Ascending aorta (tissue), 2 donors: ENCODE measurements around the gene SETBP1. TPM values are rescaled to one million over a fixed set of nuclear protein-coding genes. Genes with fewer than 3 reads are reported as not detected.

ENCODE experiments used
- DNase-seq, 2 donors: peaks; one replicate each; pipeline ENCODE4 v3.0.0-alpha.2; 2019; ENCODE audit warnings: low spot score in 2 of 2
- H3K27ac ChIP-seq, 2 donors: fragments of 200-600 bp; sonication (generic); one replicate each; pipeline ENCODE4 v1.5.1; 2016 to 2017; ENCODE audit warnings: mild to moderate bottlenecking in 1 of 2
- H3K27me3 ChIP-seq: fragments of 200-600 bp; sonication (generic); one replicate; pipeline ENCODE4 v1.5.1; 2017
- H3K36me3 ChIP-seq, 2 donors: fragments of 200-600 bp; sonication (generic); one replicate each; pipeline ENCODE4 v1.5.1; 2016
- H3K4me1 ChIP-seq, 2 donors: fragments of 200-600 bp; sonication (generic); one replicate each; pipeline ENCODE4 v1.5.1; 2016 to 2017; ENCODE audit warnings: mild to moderate bottlenecking in 1 of 2
- H3K4me3 ChIP-seq, 2 donors: fragments of 200-600 bp; sonication (generic); one replicate each; pipeline ENCODE4 v1.5.1; 2016 to 2017; ENCODE audit warnings: mild to moderate bottlenecking in 1 of 2
- H3K9me3 ChIP-seq, 2 donors: fragments of 200-600 bp; sonication (generic); one replicate each; pipeline ENCODE4 v1.5.1; 2016
- intact Hi-C: fragments of 100-400 bp; cut with DNase I; formaldehyde crosslinking; loops from one replicate; pipeline ENCODE4 v1.15.1; 2023
- total RNA-seq: library from RNA; depleted of rRNA; stranded (reverse); fragments of >200 nt; gene quantifications from one replicate; pipeline ENCODE4 v1.1.0, GENCODE V29; 2016
- TF ChIP-seq, protein P1 (sequence below), 3 experiments: fragments of 200-600 bp in 2 of 3; fragments of 450-650 bp in 1 of 3; sonication (generic) in 2 of 3; IDR thresholded peaks; one replicate each; pipeline ENCODE4 v1.5.1; 2016 to 2019; ENCODE audit warnings: antibody characterized with exemption in 3 of 3, mild to moderate bottlenecking in 1 of 3, moderate library complexity in 1 of 3

Gene SETBP1
- total RNA-seq, 1 donor from 2014 or later: 23.5 TPM

DNA sequence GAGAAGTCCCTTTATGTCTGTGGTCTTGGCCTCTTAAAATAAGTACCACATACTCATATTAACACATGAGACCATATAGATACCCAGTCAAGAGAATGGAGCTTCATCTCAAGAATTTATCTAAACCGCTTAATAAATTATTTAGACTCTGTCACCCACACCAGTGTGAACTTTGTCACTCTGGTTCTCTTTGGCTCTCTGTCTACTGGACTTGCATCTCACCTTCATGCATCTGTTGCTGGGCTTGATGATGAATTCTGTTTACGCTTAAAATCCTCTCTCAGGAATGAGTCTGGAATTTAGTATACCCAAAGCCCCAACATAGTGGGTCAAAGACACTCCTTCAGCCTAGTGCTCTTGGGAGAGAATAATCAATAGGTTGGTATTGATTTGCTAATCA lies 73.9 kb downstream of the SETBP1 start:
- Histone ChIP-seq H3K27ac (no peak overlapping the region), H3K4me1 (no peaks in the 10 kb centered on the region), H3K9me3 (no peaks in the 10 kb centered on the region), H3K4me3 (no peak overlapping the region), H3K36me3 (no peaks in the 10 kb centered on the region), H3K27me3 (no peaks in the 10 kb centered on the region)
- intact Hi-C loops: no loop called here
- DNase-seq: no peak
- TF ChIP-seq, protein P1, sequence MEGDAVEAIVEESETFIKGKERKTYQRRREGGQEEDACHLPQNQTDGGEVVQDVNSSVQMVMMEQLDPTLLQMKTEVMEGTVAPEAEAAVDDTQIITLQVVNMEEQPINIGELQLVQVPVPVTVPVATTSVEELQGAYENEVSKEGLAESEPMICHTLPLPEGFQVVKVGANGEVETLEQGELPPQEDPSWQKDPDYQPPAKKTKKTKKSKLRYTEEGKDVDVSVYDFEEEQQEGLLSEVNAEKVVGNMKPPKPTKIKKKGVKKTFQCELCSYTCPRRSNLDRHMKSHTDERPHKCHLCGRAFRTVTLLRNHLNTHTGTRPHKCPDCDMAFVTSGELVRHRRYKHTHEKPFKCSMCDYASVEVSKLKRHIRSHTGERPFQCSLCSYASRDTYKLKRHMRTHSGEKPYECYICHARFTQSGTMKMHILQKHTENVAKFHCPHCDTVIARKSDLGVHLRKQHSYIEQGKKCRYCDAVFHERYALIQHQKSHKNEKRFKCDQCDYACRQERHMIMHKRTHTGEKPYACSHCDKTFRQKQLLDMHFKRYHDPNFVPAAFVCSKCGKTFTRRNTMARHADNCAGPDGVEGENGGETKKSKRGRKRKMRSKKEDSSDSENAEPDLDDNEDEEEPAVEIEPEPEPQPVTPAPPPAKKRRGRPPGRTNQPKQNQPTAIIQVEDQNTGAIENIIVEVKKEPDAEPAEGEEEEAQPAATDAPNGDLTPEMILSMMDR (IDR thresholded peaks at IDR 0.05): no peak

DNA sequence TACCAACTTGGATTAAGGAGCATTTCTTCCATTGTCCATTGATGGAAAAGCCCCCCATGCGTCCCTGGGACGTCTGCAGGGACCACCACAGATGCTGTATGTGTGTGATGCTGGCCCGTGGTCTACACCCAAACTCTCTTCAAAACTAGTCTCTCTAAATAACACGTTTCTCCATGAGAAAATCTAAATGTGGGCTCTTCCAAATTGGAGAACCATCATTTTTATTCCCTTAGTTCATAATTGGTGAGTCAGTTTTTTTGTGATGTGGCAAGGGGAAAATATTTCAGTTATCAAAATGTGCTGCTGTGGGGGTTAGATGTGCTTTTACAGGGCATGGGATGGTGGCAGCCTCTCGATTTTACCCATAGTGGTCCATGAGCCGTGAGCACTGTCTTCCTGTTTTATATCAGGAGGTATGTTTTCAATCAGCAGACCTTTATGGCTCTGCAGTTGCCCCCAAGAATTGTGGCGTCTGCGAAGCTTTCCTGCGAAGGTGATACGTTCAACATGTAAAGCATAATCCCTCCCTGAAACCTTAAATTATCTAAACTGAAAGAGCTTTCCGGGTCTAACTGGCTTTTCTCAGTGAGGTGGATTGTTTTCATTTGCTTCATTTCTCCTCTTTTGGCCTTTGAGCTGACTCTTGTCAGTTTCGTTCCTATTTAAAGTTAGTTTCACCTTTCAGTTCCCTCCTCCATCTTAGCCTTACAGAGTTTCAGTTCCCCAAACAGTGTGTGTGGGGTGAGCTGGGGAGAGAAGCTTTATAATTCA lies 78.4 kb downstream of the SETBP1 start:
- H3K27me3 ChIP-seq: no peaks in the 10 kb centered on the region
- peak overlapping the region in 1 of 2 donors; percentile 9 for H3K27ac ChIP-seq
- TF ChIP-seq, protein P1 (IDR thresholded peaks at IDR 0.05): no peak
- intact Hi-C loops: no loop called here
- no peak overlapping the region for H3K4me3 ChIP-seq
- H3K36me3 ChIP-seq: no peaks in the 10 kb centered on the region
- H3K4me1 ChIP-seq: peaks cover 6% of the 10 kb centered on the region in 2 donors
- no peaks in the 10 kb centered on the region for H3K9me3 ChIP-seq
- no peak for DNase-seq

DNA sequence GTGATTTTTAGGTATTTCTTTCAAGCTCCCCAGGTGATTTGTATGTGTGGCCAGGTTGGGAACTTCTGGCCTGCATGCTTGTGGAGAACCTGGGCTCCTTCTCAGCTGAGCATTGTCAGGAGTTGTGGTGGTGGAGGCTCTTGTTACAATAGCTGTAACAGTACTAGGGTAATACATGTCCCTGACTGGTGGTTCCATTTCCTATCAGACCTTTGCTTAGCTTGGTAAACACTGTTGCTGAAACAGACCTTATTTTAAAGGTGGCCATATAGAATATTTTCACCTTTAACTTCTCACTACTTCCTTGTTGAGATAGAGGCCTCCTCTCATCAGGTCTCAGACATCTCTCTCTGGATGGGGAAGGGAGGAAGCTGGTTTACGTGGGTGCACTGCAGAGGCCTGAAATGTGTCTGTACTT lies 79.2 kb downstream of the SETBP1 start:
- H3K4me1 ChIP-seq: peaks cover 6 to 9% of the 10 kb centered on the region in 2 donors
- TF ChIP-seq, protein P1 (IDR thresholded peaks at IDR 0.05): no peak
- no peaks in the 10 kb centered on the region for H3K9me3 ChIP-seq
- no peak overlapping the region for H3K27ac ChIP-seq
- no peak for DNase-seq
- no peaks in the 10 kb centered on the region for H3K27me3 ChIP-seq
- H3K36me3 ChIP-seq: no peaks in the 10 kb centered on the region
- H3K4me3 ChIP-seq: no peak overlapping the region
- intact Hi-C loops: no loop called here

DNA sequence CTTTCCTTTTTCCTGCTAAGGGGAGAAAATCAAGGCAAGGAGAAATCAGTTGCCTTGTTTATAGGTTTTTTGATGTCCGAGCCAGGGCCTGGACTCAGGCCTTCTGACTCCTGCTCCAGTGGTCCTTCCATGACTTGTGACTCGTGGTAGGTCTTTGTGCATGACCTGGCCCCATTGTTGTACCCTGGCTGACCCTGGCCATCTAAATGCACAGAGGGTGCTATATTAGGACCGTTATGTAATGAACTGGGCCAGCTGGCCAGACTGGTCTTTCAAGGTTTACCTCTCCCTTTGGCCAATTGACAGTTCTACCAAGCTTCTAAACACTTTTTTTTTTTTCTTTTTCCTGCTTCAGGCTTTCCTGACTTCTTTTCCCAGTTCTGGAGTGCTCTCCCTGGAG lies 81.1 kb downstream of the SETBP1 start:
- H3K4me1 ChIP-seq: peaks cover 6 to 23% of the 10 kb centered on the region in 2 donors
- peak overlapping the region in 1 of 2 donors; percentile 20 for H3K27ac ChIP-seq

DNA sequence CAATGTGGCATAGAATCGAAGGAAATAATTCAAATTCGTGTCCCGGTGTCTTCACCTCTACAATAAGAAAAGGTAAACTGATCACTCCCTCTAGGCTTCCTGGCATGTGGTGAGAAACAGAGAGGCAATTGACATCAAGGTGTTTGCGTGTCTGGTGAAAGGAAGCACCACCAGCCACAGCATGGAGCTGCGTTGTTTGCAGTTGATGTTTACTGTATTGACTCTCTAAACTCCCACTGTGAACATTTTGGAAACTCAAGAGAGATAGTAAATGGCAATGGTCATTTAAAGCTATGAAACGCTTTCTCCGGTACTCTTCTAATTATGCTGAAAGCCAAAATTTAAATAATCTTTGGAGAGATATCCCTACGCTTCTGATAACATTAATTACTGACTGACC lies 82.6 kb downstream of the SETBP1 start:
- DNase-seq: no peak
- no peaks in the 10 kb centered on the region for H3K27me3 ChIP-seq
- H3K9me3 ChIP-seq: no peaks in the 10 kb centered on the region
- peaks cover 6 to 23% of the 10 kb centered on the region in 2 donors for H3K4me1 ChIP-seq
- no peaks in the 10 kb centered on the region for H3K36me3 ChIP-seq
- H3K27ac ChIP-seq: no peak overlapping the region
- intact Hi-C loops: no loop called here
- TF ChIP-seq, protein P1 (IDR thresholded peaks at IDR 0.05): no peak
- H3K4me3 ChIP-seq: no peak overlapping the region

More for the DNA sequence above, 81.1 kb downstream of the SETBP1 start:
- Histone ChIP-seq H3K27me3 (no peaks in the 10 kb centered on the region), H3K36me3 (no peaks in the 10 kb centered on the region), H3K4me3 (no peak overlapping the region), H3K9me3 (no peaks in the 10 kb centered on the region)
- TF ChIP-seq, protein P1 (IDR thresholded peaks at IDR 0.05): no peak
- intact Hi-C loops: no loop called here
- DNase-seq: no peak
